ENCODE measurements around the gene NECAP2.
A peak's percentile ranks its signal among the peaks of the same experiment; 100 is the strongest.
"Not testable (repeated sequence)": the region's sequence is repeated elsewhere in the genome, so short reads cannot be mapped to it uniquely, and the experiment has no call there.

NECAP2 gene

DNA sequence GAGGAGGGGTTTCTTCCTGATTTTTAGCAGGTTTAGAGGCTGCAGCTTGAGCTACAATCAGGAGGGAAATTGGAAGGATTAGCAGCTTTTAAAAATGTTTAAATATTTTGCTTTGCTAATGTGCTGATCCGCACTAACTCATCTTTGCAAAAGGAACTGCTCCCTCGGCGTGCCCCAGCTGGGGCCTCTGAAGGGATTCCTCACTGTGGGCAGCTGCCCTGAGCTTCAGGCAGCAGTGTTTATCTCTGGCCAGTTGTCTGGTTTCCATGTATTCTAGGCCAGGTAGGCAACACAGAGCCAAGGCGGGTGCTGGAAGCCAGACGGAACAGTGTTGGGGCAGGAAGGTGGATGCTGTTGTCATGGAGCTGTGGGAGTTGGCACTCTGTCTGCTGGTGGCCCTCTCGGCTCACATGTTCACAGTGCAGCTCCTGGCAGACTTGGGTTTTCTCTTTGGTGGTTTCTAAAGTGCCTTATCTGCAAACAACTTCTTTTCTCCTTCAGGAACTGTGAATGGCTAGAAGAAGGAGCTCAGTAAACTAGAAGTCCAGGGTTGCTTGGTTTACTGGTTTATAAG lies 18.9 kb downstream of the NECAP2 start:
- no peak for DNase-seq (ENCODE audit: low read depth, low spot score)
- H3K9me3 ChIP-seq (ENCODE audit: low read depth, low read length), result no peaks in the 10 kb centered on the region
- no peak overlapping the region for H3K9ac ChIP-seq (ENCODE audit: insufficient read length)
- H3K36me3 ChIP-seq (ENCODE audit: insufficient read depth, low read length), result peaks cover 52% of the 10 kb centered on the region
- H3K4me3 ChIP-seq, result no peak overlapping the region
- TF ChIP-seq FOXP2 (optimal IDR thresholded peaks at IDR 0.05; ENCODE audit: control extremely low read depth, extremely low read length, insufficient read depth) (no peak), POLR2AphosphoS5 (IDR thresholded peaks at IDR 0.05; ENCODE audit: borderline replicate concordance, low read depth, low read length) (no peak), EZH2 (IDR thresholded peaks at IDR 0.05) (no peak)
- H3K27ac ChIP-seq, result no peak overlapping the region

DNA sequence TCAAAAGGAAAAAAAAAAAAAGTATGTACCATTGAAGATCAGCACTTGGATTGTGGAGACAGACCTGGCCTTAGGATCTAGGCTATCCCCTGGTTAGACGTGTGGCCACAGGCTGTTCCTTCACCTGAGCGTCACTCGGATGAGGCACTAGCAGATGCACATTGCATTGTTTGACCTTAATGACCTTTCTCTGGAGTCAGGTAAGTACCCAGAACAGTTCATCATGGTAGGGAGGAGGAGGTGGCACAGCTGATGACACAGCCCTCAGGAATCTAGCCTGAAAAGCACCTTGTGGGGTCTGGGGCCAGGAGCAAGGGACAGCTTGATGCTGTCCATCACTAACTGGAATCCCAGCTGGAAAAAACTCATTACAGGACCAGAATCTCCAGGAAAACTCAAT lies 21.2 kb downstream of the NECAP2 start:
- H3K36me3 ChIP-seq (ENCODE audit: insufficient read depth, low read length), result peaks cover 32% of the 10 kb centered on the region

DNA sequence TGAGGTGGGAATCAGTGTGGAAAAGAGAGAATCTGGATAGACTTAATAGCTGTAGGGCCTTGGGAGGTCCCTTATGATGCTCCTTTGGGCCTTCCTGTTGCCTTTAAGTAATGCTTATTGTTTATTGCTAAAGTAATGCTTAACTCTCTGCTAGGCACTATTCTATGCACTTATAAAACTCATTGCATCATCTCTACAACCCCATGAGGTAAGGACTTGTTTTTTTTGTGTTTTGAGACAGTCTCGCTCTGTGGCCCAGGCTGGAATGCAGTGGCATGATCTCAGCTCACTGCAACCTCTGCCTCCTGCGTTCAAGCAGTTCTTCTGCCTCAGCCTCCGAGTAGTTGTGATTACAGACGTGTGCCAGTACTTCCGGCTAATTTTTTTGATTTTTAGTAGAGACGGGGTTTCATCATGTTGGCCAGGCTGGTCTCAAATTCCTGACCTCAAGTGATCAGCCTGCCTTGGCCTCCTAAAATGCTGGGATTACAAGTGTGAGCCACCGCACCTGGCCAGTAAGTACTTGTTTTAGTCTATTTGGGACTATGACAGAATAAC lies 22.3 kb downstream of the NECAP2 start:
- no peak for DNase-seq (ENCODE audit: low read depth, low spot score)
- peaks cover 25% of the 10 kb centered on the region; the same call in 1 of the 2 replicates for H3K36me3 ChIP-seq (ENCODE audit: insufficient read depth, low read length)
- H3K4me3 ChIP-seq, result no peak overlapping the region
- H3K9me3 ChIP-seq (ENCODE audit: low read depth, low read length), result no peaks in the 10 kb centered on the region
- peak overlapping the region; percentile 39; the same call in 1 of the 2 replicates for H3K27ac ChIP-seq
- TF ChIP-seq FOXP2 (optimal IDR thresholded peaks at IDR 0.05; ENCODE audit: control extremely low read depth, extremely low read length, insufficient read depth) (no peak), EZH2 (IDR thresholded peaks at IDR 0.05) (no peak)
- H3K9ac ChIP-seq (ENCODE audit: insufficient read length), result no peak overlapping the region

More for the DNA sequence above, 21.2 kb downstream of the NECAP2 start:
- H3K9ac ChIP-seq (ENCODE audit: insufficient read length), result no peak overlapping the region
- DNase-seq (ENCODE audit: low read depth, low spot score), result no peak
- TF ChIP-seq EZH2 (IDR thresholded peaks at IDR 0.05), result no peak
- no peak for TF ChIP-seq FOXP2 (optimal IDR thresholded peaks at IDR 0.05; ENCODE audit: control extremely low read depth, extremely low read length, insufficient read depth)
- TF ChIP-seq POLR2AphosphoS5 (IDR thresholded peaks at IDR 0.05; ENCODE audit: borderline replicate concordance, low read depth, low read length), result no peak
- no peaks in the 10 kb centered on the region for H3K9me3 ChIP-seq (ENCODE audit: low read depth, low read length)
- no peak overlapping the region for H3K4me3 ChIP-seq
- no peak overlapping the region for H3K27ac ChIP-seq

DNA sequence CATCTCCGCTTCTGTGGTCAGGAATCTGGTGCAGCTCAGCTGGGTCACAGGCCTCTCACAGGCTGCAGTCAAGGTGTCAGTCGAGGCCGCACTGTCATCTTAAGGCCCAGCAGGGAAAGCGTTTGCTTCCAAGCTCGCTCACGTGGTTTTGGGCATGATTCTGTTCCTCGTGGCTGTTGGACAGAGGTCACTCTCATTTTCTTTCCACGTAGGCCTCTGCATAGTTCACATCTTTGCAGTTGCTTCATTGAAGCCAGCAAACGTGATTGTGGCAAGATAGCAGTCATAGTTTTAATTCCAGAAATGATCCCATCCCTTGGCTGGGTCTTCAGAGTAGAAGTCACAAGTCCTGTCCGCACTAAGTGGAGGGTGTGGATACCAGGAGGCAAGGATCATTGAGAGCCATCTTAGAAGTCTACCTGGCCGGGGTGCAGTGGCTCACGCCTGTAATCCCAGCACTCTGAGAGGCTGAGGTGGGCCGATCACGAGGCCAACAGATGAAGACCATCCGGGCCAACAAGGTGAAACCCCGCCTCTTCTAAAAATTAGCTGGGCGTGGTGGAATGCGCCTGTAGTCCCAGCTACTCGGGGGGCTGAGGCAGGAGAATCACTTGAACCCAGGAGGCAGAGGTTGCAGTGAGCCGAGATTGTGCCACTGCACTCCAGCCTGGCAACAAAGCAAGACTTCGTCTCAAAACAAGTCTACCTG lies 24.5 kb downstream of the NECAP2 start:
- Histone ChIP-seq H3K9me3 (ENCODE audit: low read depth, low read length) (no peaks in the 10 kb centered on the region), H3K9ac (ENCODE audit: insufficient read length) (no peak overlapping the region), H3K4me3 (no peak overlapping the region), H3K36me3 (ENCODE audit: insufficient read depth, low read length) (peaks cover 11% of the 10 kb centered on the region; the same call in 1 of the 2 replicates), H3K27ac (no peak overlapping the region)
- no peak for TF ChIP-seq POLR2AphosphoS5 (IDR thresholded peaks at IDR 0.05; ENCODE audit: borderline replicate concordance, low read depth, low read length)
- no peak for TF ChIP-seq EZH2 (IDR thresholded peaks at IDR 0.05)
- TF ChIP-seq FOXP2 (optimal IDR thresholded peaks at IDR 0.05; ENCODE audit: control extremely low read depth, extremely low read length, insufficient read depth), result no peak
- no peak for DNase-seq (ENCODE audit: low read depth, low spot score)

DNA sequence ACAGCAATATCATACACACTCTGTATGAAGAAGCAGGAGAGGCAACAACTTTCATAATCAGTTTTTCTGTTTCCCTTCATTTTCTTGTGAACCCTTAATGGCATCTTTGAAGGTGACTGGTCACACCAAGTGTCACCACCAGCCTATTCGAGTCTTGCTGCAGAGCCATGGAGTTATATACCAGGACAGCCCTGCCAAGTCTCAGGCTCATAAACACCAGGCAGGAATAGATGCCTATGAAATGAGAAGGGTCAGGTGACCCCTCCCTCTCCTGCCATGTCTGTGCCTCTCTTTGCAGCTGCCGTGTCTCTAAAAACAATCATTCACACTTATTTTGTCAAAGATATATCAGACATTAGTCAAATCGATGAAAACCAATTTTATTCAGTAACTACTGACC lies 28.0 kb downstream of the NECAP2 start:
- no peak for TF ChIP-seq POLR2AphosphoS5 (IDR thresholded peaks at IDR 0.05; ENCODE audit: borderline replicate concordance, low read depth, low read length)
- TF ChIP-seq FOXP2 (optimal IDR thresholded peaks at IDR 0.05; ENCODE audit: control extremely low read depth, extremely low read length, insufficient read depth), result no peak
- TF ChIP-seq EZH2 (IDR thresholded peaks at IDR 0.05), result no peak
- Histone ChIP-seq H3K27ac (no peak overlapping the region), H3K36me3 (ENCODE audit: insufficient read depth, low read length) (no peaks in the 10 kb centered on the region), H3K9me3 (ENCODE audit: low read depth, low read length) (no peaks in the 10 kb centered on the region), H3K9ac (ENCODE audit: insufficient read length) (no peak overlapping the region), H3K4me3 (no peak overlapping the region)
- no peak for DNase-seq (ENCODE audit: low read depth, low spot score)

DNA sequence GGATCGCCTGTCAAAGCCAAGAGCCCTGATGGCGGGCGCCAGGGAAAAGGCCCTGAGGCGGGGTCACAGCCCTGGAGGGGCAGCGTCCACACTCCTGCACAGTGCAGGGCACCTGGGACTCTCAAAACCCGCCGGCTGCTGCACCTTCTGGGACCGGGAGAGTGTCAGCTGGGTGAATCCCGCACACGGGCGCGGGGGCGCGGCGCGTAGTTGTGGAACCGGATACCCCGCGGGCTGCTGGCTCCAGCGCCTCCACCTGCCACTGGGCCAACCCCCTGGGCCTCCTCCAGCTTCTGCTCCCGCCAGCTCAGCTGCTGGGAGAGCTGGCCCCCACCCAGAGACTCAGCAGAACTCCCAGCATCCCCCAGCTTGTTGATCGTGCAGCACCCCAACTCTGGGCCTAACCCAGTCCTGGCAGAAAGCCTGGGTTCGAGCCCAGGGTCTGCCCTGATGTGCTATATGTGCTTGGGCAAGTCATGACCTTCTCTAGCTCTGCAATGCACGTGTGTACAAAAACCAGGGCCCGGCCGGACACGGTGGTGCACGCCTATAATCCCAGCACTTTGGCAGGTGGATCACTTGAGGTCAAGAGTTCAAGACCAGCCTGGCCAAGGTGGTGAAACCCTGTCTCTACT lies 33.8 kb downstream of the NECAP2 start:
- no peaks in the 10 kb centered on the region; the same call in 1 of the 2 replicates for H3K36me3 ChIP-seq (ENCODE audit: insufficient read depth, low read length)
- H3K9me3 ChIP-seq (ENCODE audit: low read depth, low read length), result no peaks in the 10 kb centered on the region
- no peak for DNase-seq (ENCODE audit: low read depth, low spot score)
- no peak overlapping the region for H3K27ac ChIP-seq
- H3K9ac ChIP-seq (ENCODE audit: insufficient read length), result no peak overlapping the region
- H3K4me3 ChIP-seq, result no peak overlapping the region
- TF ChIP-seq POLR2AphosphoS5 (IDR thresholded peaks at IDR 0.05; ENCODE audit: borderline replicate concordance, low read depth, low read length) (no peak), EZH2 (IDR thresholded peaks at IDR 0.05) (no peak)

DNA sequence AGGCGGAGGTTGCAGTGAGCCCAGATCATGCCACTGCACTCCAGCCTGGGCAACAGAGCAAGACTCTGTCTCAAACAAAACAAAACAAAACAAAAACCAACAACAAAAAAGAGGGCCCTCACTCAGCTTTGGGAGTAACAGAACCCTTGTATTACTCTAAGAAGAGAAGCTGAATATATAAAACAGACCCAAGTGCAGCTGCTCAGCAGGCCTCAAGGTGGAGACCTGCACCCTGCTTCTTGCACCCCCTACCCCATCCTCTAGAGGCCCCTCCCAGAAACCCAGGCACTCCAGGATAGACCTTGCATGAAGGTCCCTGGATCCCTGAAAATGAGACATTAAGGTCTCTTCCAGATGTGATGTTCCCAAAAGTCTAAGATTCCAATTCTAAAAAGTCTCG lies 34.4 kb downstream of the NECAP2 start:
- not testable (repeated sequence) for H3K4me3 ChIP-seq; H3K36me3 ChIP-seq (ENCODE audit: insufficient read depth, low read length); H3K9ac ChIP-seq (ENCODE audit: insufficient read length); DNase-seq (ENCODE audit: low read depth, low spot score); H3K9me3 ChIP-seq (ENCODE audit: low read depth, low read length); H3K27ac ChIP-seq

DNA sequence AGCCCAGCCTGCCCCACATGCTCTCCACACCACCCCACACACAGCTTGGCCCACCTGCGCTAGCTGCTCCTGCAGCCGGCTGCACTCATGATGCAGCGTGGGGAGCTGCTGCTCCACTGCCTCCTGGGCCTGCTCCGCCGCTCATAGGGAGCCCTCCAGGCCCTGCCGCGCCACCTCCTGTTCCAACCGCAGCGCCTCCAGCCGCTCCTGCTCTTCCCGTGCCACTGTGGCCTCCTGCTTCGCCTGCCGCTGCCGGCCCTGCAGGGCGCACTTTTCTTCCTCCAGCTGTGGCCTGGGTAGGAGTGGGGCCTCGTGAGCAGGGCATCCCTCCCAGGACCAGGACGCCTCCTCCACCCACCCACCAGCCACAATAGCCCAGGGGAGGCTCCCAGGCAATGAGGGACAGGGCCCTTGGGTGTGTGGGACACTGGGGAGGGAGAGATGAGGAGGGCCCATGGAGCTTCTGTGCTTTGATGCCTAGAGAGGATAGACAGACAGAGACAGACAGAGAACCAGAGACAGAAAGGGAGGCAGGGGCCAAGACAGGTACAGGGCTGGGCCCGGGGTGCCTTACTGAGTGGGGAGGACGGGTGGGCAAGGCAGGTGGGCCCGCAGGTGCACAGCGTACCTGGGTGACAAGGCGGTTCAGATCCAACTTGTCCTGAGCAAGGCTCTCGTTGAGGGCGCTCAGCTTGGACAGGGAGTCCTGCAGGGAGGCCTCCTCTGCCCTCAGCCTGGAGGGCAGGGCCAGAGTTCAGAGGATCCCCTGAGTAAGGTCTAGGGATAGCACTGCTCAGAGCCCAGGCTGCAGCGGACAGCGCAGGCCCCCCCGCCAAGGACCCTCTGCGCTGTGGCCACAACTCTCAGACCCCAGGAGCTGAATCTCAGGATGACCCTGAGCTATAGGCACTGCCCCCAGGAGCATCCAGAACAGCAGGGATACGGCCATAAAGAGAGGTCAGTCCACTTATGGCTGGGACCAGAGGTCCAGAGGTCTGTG lies 35.5 kb downstream of the NECAP2 start:
- H3K36me3 ChIP-seq (ENCODE audit: insufficient read depth, low read length); H3K27ac ChIP-seq; H3K4me3 ChIP-seq; H3K9me3 ChIP-seq (ENCODE audit: low read depth, low read length); H3K9ac ChIP-seq (ENCODE audit: insufficient read length); DNase-seq (ENCODE audit: low read depth, low spot score): not testable (repeated sequence)

Data from SK-N-MC (cell line).